NOMO-1 treated with dmso at 0.1 percent for 144 hours (cell line): ENCODE data around the gene OR6N1.
A peak's percentile ranks its signal among the peaks of the same experiment; 100 is the strongest.

Source experiments
- DNase-seq: peaks from one replicate; lab custom pipeline; 2025; ENCODE audit not compliant: unreplicated experiment; lab: John Stamatoyannopoulos, UW

OR6N1 gene

GRCh38 chr1:158771950-158772866 is at the start of gene OR6N1:
TSS of gene OR6N1 (minus strand) at chr1:158772195. CDS start at chr1:158766682, 5,513 bp downstream.
- no peak for DNase-seq

- DNase-seq, result no peak
These were observed 49.7 kb upstream of the OR6N1 start for GRCh38 chr1:158821723-158822122.

- DNase-seq, result peak; percentile 42
These were observed 47.8 kb upstream of the OR6N1 start for GRCh38 chr1:158819461-158820443.

GRCh38 chr1:158818975-158819431 is 47.0 kb upstream of the OR6N1 start:
- DNase-seq, result no peak

GRCh38 chr1:158818560-158818959 is 46.6 kb upstream of the OR6N1 start:
- DNase-seq, result peak; percentile 49

- DNase-seq, result no peak
These were observed 43.0 kb upstream of the OR6N1 start for GRCh38 chr1:158814970-158815369.

- DNase-seq, result no peak
These were observed 41.2 kb upstream of the OR6N1 start for GRCh38 chr1:158813164-158813563.

GRCh38 chr1:158812336-158812735 is 40.3 kb upstream of the OR6N1 start:
- no peak for DNase-seq

GRCh38 chr1:158810311-158810710 is 38.3 kb upstream of the OR6N1 start:
- peak; percentile 34 for DNase-seq

- peak; percentile 70 for DNase-seq
These were observed 37.9 kb upstream of the OR6N1 start for GRCh38 chr1:158809862-158810261.

- peak; percentile 40 for DNase-seq
These were observed 37.3 kb upstream of the OR6N1 start for GRCh38 chr1:158809256-158809655.

- no peak for DNase-seq
These were observed 35.0 kb upstream of the OR6N1 start for GRCh38 chr1:158806916-158807536.

- no peak for DNase-seq
These were observed 31.7 kb upstream of the OR6N1 start for GRCh38 chr1:158803678-158804077.

GRCh38 chr1:158801396-158801795 is 29.4 kb upstream of the OR6N1 start:
- peak; percentile 51 for DNase-seq

GRCh38 chr1:158800526-158800925 is 28.5 kb upstream of the OR6N1 start:
- no peak for DNase-seq

GRCh38 chr1:158799689-158800088 is 27.7 kb upstream of the OR6N1 start:
- DNase-seq, result no peak

- no peak for DNase-seq
These were observed 26.5 kb upstream of the OR6N1 start for GRCh38 chr1:158798531-158798930.

GRCh38 chr1:158794247-158794646 is 22.3 kb upstream of the OR6N1 start:
- DNase-seq, result no peak

- no peak for DNase-seq
These were observed 21.6 kb upstream of the OR6N1 start for GRCh38 chr1:158793604-158794003.

GRCh38 chr1:158781104-158781503 is 9.1 kb upstream of the OR6N1 start, which contains the start of gene OR6N2:
TSS of gene OR6N2 (minus strand) at chr1:158781204. CDS start at chr1:158777635, 3,569 bp downstream.
- DNase-seq, result no peak

- DNase-seq, result no peak
These were observed 17.6 kb downstream of the OR6N1 start, which contains the start of gene OR6K6 for GRCh38 chr1:158754420-158754819. TSS of gene OR6K6 (plus strand) at chr1:158754720. CDS start at chr1:158754888, 168 bp downstream.
